HG02571 (cell line): ENCODE data around the gene FOXN1.

Source experiments
- ATAC-seq: cut with Tn5 transposase; IDR thresholded peaks from one replicate; pipeline ENCODE4 v1.9.1; 2021; ENCODE audit warnings: mild to moderate bottlenecking, moderate library complexity; ENCODE audit not compliant: unreplicated experiment

FOXN1 gene

GRCh38 chr17:28523876-28524275 lies 17.7 kb downstream of the FOXN1 start:
- ATAC-seq = no peak

- no peak for ATAC-seq
These were observed 18.6 kb downstream of the FOXN1 start for GRCh38 chr17:28524476-28525424.

- no peak for ATAC-seq
These were observed 20.2 kb downstream of the FOXN1 start for GRCh38 chr17:28526381-28526780.

GRCh38 chr17:28527181-28527681 lies 21.1 kb downstream of the FOXN1 start:
- ATAC-seq = no peak

GRCh38 chr17:28527859-28528258 lies 21.7 kb downstream of the FOXN1 start:
- no peak for ATAC-seq

GRCh38 chr17:28528327-28529012 lies 22.3 kb downstream of the FOXN1 start:
- ATAC-seq = no peak

- ATAC-seq = no peak
These were observed 22.9 kb downstream of the FOXN1 start for GRCh38 chr17:28529013-28529400.

- no peak for ATAC-seq
These were observed 24.1 kb downstream of the FOXN1 start for GRCh38 chr17:28530250-28530649.

- ATAC-seq = no peak
These were observed 24.8 kb downstream of the FOXN1 start for GRCh38 chr17:28530926-28531325.

- no peak for ATAC-seq
These were observed 26.2 kb downstream of the FOXN1 start for GRCh38 chr17:28532050-28532960.

- no peak for ATAC-seq
These were observed 27.1 kb downstream of the FOXN1 start for GRCh38 chr17:28533091-28533807.

- ATAC-seq = no peak
These were observed 28.7 kb downstream of the FOXN1 start for GRCh38 chr17:28534740-28535375.

- ATAC-seq = no peak
These were observed 30.5 kb downstream of the FOXN1 start for GRCh38 chr17:28536532-28537218.

GRCh38 chr17:28537219-28537610 lies 31.1 kb downstream of the FOXN1 start:
- ATAC-seq = no peak

GRCh38 chr17:28538296-28538895 lies 32.2 kb downstream of the FOXN1 start:
- ATAC-seq = no peak

- no peak for ATAC-seq
These were observed 34.1 kb downstream of the FOXN1 start for GRCh38 chr17:28540231-28540630.

- ATAC-seq = no peak
These were observed 35.3 kb downstream of the FOXN1 start for GRCh38 chr17:28541439-28541838.

GRCh38 chr17:28544402-28545140 lies 38.4 kb downstream of the FOXN1 start:
- ATAC-seq = no peak
